VCaP (cell line): ENCODE data around the gene SH3BP5.

Source experiments
- H3K27ac ChIP-seq: fragments of 450-650 bp; 2 replicates; pipeline ENCODE4 v1.5.1; 2017
- TF ChIP-seq, protein P1 (sequence below): fragments of 450-650 bp; conservative IDR thresholded peaks from 2 replicates; pipeline ENCODE4 v1.5.1; 2017; ENCODE audit warnings: mild to moderate bottlenecking, moderate library complexity

SH3BP5 gene

DNA sequence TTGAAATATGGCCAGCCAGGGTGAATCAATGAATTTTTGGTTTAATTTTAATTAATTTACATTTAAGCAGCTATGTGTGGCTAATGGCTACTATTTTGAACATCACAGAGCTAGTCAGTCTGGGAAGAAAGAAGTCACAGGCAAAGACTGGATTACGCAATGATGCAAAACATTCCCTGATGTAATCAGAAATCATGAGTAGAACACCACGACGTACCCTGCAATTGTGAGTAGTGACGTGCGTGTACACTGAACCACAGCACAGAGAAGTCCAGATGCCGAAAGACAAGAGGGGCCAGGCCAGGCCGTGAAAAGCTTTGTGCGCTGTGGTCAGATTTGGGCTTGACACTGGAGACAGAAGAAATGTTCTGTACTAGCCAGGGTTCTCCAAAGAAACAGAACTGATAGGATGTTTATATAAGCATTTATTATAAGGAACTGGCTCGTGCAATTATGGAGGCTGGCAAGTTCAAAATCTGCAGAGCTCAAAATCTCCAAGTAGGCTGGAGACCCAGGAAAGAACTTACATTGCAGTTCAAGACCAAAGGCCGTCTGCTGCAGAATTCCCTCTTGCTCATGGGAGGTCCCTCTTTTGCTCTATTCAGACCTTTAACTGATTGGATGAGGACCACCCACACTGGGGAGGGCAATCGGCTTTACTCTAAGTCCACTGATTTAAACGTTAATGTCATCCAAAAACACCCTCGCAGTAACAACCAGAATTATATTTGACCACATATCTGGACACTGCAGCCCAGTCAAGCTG is 44.6 kb downstream of the SH3BP5 start:
- H3K27ac ChIP-seq, result no peak overlapping the region
- TF ChIP-seq, protein P1, sequence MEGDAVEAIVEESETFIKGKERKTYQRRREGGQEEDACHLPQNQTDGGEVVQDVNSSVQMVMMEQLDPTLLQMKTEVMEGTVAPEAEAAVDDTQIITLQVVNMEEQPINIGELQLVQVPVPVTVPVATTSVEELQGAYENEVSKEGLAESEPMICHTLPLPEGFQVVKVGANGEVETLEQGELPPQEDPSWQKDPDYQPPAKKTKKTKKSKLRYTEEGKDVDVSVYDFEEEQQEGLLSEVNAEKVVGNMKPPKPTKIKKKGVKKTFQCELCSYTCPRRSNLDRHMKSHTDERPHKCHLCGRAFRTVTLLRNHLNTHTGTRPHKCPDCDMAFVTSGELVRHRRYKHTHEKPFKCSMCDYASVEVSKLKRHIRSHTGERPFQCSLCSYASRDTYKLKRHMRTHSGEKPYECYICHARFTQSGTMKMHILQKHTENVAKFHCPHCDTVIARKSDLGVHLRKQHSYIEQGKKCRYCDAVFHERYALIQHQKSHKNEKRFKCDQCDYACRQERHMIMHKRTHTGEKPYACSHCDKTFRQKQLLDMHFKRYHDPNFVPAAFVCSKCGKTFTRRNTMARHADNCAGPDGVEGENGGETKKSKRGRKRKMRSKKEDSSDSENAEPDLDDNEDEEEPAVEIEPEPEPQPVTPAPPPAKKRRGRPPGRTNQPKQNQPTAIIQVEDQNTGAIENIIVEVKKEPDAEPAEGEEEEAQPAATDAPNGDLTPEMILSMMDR, result no peak

DNA sequence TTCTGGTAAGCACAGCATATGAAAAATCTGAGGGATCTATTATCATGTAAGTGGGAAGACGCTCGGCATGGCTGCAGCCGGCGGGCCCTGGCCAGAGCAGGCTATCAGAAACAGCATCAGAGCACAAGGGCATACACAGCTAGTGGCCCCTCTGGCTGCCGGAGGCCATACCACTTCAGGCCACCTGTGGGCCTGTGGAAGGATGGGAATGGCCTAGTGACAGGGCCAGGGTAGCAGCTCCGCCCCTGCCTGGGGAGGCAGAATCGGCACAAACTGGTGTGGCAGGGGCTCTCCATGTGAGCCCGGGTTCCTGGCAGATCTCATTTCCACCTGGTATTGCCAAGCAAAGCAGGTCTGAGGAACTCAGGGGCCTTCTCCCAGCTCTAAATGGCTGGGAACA is 46.4 kb downstream of the SH3BP5 start:
- TF ChIP-seq, protein P1, result no peak
- no peak overlapping the region for H3K27ac ChIP-seq

DNA sequence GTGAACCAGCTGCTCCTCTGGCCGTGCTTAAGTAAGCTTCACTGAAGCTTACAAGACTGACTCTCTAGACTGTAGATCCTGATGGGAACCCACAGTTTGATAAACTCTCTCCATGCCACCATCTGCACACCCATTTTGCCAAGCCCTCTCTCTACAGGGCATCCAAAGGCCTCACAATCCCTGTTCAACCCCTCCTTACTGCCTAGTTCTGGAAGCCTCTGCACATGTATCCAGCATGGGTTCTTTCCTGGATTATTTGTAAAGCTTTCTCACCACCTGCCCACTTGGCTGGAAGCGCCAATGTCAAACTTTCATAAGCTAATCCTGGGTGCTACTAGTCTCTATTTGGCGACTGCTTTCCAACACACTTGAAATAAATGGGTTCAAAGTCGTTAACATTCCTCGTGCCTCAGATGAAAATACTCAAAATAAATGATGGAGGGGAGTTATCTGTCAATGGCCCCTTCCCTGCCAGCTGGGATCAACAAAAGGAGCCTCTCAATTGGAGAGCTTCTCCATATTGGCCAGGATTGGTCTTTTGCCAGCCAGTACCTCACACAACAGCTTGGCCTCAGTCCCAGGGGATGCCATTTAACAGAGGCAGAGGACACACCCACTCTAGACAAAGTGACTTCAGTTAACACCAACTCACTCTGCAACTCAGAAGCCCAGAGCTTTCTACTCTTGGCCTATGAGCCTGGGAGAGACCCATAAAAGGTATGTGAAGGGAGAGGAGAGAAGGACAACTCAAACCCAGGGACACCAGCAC is 48.1 kb downstream of the SH3BP5 start:
- TF ChIP-seq, protein P1, result no peak
- no peak overlapping the region for H3K27ac ChIP-seq

DNA sequence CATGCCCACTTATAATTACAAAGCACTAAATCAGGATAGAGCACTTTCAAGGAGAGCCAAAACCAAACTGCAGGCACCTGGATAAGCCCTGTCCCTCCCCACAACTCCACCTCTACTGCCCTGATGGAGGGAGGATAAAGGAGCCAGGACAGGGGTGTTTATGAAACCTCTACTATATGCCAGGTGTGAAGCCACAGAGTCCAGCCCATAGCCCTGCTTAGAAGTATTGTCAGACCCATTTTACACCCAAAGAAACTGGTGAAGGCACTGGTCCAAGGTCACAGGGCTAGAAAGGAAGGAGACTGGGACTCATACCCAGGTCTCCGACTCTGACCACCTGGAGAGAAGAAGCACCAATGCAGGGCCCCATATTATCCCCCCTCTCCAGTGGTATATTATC is 48.7 kb downstream of the SH3BP5 start:
- TF ChIP-seq, protein P1, result no peak

DNA sequence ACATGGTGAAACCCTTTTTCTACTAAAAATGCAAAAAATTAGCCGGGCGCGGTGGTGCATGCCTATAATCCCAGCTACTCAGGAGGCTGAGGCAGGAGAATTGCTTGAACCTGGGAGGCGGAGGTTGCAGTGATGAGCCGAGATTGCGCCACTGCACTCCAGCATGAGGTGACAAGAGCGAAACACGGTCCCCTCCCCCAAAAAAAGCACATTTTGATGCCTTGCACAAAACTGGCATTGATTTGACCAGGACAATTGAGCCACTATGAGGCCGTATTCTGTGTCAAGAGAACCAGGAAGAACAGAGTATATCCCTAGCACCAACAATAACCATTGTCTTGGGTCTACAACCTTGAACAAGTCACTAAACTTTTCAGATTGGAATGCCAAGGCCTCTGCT is 50.6 kb downstream of the SH3BP5 start:
- H3K27ac ChIP-seq, result no peak overlapping the region
- TF ChIP-seq, protein P1, result no peak

More for the DNA sequence above, 48.7 kb downstream of the SH3BP5 start:
- no peak overlapping the region for H3K27ac ChIP-seq

DNA sequence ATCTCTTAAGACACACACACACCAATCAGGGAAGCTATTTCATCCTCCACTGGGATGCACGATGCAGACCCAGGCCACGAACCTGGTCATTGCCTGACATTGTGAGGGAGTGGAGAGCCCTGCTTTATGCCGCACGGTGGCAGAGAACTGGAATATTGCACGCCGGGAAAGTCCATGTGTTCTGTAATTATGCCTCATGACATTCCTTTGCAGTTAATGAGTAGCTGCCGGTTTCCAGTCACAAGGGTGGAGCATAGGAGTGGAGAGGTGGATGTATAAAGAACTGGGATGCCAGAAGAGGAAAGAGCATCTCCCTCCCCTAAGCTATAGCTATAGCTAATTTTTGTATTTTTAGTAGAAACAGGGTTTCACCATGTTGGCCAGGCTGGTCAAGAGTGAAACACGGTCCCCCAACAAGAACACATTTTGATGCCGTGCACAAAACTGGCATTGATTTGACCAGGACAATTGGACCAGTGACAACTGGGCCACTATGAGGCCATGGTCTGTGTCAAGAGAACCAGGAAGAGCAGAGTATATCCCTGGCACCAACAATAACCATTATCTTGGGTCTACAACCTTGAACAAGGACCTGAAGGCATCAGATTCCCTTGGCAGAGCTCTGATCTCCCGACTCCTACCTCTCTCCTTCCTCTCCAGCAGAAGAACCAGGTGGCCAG is 51.4 kb downstream of the SH3BP5 start:
- TF ChIP-seq, protein P1, result no peak
- no peak overlapping the region for H3K27ac ChIP-seq
